GM18867 (cell line): ENCODE measurements around the gene SLC7A6.
A peak's percentile ranks its signal among the peaks of the same experiment; 100 is the strongest.

Source experiments
- ATAC-seq: cut with Tn5 transposase; IDR thresholded peaks from one replicate; pipeline ENCODE4 v1.9.1; 2021; ENCODE audit warnings: mild to moderate bottlenecking, moderate library complexity; ENCODE audit not compliant: unreplicated experiment

SLC7A6 gene

DNA sequence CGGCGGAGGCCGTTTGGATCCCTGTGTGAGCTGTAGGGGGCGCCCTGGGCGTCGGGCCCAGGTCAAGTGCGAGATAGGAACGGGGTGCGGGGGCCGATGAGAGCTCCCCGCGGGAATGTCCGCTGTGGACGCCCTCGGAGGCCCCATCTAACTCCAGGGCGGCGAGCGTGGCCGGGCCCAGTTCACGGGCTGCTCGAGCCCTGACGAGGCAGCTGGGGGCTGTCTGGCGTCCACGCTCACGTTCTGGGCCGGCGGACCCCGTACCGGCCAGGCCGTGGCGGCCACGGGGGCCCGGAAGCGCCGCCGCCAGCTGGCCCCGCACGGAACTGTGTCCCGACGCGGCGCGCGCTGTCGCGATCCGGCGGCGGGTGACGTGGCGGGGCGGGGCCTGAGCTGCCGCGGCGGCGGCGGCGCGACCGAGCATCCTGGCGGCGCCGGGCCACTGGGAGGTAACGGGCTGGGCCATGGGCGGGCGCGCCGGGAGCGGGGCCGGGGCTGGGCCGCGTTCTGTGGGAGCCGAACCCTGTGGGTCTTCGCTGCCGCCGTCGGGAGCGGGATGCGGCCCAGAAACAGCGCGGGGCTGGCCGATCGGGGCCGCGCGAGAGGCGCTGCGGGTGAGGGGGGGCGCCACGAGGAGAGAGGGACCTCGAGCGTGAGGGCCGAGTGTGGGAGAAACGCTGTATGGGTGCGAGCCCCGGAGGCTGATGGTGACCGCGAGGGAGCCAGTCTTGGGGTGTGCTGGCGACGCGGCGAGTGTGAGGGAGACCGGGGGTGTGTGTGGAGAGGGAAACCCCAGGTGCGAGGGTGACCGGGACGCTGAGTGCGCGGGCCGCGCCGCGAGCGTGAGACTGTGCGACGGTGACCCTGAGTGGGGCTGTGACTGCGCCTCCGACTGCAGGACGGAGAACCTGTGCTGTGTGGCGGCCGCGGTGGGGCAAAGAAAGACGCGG, at the start of gene SLC7A6:
Gene SLC7A6, plus strand, starts transcription at position 399 of the 950 bp plus-strand sequence. CDS start 10,201 bp downstream, outside the sequence.
- peak; percentile 64 for ATAC-seq

DNA sequence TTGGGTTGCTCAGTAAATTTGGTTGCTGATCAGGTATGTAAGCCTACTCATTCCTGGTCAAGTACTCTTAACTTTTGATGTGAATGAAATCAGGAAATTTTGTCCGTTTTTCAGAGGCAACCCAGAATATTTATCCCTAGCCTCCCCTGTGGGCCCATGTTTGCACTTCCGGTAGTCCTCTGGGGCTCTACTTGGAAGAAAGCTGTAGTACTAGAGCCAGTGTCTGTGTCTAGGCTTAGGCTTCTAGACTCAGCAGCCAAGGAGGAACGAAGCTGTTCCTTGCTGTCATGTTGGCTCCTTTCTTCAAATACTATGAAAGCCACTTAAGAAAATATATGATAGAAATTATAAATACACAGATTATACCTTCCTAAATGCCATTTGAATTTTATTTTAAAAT, 49.6 kb upstream of the SLC7A6 start:
- no peak for ATAC-seq

DNA sequence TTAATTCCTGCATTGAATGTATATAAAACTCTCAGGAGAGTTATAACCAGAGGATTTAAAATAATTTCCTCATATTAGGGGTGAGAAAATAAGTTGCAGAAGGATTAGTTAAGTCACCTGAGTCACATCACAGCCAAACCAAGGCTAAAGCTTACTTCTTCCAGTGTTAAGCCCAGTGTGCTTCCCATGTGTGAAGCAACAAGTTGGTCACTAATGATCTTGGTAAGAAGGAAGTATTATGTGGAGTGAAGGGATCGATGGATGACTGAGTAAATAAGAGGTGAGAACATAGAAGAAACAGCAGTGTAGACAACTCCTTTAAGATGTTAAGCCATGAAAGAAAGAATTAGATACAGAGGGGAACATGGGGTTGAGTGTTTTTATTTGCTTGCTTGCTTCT, 49.0 kb upstream of the SLC7A6 start:
- ATAC-seq = no peak

DNA sequence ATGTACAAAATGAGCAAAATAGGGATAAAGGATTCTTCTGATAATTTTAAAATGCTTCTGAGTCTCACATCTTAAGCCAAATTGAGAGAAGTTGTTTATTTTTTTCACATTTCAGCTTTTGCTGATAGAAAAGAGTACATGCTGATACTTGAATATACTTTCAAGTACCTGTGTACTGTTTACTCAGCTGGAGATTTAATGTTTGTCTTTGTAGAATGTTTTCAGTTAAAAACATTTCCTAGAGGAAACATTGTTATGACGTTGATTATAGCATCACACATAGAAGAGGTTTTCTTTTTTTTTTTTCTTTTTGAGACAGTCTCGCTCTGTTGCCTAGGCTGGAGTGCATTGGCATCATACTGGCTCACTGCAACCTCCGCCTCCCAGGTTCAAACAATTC, 48.1 kb upstream of the SLC7A6 start:
- no peak for ATAC-seq

DNA sequence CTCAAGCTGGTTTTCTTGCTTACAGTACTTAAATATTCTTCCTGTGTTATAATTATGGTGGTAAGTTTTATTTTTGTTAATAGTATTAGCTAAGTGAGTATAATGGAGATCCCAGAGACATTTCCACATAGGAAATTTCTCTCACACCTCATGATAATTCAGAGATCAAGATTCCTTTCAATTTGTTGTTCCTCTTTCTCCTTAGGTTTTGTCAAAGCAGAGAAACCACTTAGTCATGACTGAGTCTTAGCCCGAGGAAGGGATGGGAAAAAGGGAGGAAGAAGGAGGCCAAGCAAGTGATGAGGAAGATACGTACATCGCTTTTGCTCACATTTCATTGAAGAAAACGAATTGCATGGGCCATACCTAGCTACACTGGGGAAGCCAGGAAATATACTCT, 46.8 kb upstream of the SLC7A6 start:
- ATAC-seq = no peak

DNA sequence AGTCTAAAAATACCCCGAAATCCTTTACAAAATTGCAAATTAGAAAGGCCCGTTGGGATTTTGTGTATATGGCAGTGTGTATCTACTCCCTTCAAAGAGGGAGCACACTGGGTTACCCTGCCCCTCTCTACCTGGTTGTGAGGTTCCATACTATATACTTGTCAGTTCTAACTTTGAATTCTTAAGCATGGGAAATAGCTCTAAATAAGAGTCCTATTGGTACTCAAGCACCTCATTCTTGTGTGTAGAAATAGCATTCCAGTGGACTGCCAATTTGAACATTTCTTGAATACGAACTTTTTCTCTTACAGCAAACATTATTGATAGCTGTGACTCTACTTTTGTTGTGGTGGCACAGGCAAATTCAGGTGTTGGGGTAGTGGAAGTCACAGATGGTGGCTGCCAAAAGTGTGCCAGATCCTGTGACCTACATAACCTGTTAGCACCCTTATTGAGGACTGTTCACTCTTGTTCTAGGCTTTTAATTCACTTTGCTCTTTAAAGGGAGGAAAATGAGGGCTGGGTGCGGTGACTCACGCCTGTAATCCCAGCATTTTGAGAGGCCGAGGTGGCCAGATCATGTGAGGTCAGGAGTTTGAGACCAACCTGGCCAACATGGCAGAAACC, 44.5 kb upstream of the SLC7A6 start:
- ATAC-seq = no peak

DNA sequence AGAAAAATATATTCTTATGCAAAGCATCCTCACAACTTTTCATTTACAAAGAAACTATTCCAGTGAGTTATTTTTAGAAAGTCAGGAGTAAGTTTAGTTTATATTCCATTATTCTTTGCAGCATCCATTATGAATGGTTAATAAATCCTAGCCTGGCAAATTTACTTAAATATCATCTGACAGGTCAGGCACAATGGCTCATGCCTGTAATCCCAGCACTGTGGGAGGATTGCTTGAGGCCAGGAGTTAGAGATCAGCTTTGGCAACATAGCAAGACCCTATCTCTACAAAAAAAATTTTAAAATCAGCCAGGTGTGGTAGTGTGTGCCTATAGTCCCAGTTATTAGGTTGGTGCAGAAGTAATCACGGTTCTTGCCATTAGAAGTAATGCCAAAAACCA, 41.3 kb upstream of the SLC7A6 start:
- ATAC-seq = no peak

DNA sequence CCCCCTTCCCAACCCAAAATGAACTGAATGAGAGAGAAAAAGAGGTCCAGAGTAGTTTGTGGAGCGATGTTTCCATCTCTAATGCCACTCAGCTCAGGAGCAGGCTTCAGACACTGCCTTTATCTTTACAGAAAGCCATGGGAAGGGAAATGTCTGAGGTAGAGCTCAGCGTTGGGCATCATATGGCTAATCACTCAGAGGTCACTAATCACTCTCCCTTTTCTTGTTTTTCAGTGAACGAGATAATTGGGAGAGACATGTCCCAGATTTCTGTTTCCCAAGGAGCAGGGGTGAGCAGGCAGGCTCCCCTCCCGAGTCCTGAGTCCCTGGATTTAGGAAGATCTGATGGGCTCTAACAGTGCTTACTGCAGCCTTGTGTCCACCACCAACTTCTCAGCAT, 38.2 kb upstream of the SLC7A6 start:
- no peak for ATAC-seq

DNA sequence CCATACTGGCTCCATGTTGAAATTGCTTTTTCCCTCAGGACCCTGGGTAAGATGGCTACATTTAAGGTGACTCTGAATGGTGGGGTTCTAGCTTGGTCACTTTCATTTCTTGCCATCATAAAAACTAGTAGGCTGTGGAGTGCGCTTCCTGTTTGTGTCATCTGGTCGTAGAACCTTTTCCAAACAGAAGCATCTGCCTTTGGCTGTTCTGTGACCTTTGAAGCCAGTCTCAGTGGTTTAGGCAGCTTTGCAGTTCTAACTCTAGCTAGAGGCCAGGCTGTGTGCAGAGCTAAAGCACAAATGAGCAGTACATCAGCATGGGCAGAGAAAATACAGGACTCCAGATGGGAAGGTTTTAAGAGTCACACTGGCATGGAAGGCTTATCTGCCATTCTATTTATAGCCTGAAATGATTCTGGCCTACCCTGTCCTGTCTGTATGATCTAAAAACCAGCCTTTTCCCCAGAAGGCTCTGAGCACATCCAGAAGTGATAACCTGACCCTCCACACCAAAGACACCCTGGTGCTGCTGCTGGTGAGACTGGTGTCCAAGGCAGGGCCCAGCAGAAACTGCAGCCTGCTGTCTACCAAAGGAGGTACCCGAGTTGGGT, 37.0 kb upstream of the SLC7A6 start:
- ATAC-seq = no peak

DNA sequence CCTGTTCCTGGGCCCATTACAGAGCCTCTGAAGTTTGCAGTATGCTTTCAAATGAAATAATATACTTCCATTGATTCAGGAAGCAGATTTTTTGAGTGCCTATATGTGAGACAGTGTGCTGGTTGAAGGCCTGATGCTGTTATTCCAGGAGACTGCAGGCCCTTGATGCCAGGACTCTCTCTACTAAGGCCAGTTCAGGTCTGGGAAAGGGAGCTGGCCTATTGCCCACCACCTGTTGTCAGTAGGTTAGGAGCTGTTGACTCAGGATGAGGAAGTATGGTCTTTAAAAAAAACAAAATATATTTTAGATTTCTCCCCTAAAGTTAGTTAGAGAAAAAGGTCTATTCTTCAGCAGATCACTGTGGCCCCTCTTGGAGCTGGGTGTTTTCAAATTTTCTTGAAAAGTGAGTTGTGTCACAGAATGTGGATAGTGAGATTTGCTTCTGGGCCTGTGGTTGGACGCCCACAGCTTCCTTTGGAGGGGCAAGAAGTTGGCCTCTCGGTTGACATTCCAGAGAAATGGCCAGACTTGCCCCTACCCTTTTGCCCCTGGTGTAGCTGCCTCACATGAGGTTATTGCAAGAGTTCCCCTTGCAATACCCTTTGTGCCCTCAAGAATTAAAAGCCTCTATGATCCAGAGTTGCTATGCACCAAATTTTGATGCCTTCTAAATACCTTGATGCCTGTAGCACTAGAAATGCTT, 36.3 kb upstream of the SLC7A6 start:
- ATAC-seq = no peak

DNA sequence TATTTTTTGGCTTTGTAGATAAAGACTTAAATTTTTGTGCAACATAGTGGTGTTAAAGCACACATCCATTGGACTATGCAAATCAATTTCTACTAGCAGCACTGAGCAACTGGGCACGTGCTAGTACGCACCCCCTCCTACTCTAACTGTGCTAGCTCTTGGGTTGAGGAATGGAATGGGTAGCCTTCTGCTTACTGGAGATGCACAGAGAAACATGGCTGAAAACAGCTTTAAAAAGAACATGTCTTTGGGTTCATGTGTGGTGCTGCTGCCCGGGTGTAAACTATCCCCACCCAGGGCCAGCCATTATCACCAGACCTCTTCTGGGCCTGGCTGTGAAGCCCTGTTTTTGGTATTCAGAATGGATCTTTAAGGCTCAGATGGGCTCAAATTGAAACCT, 35.7 kb upstream of the SLC7A6 start:
- no peak for ATAC-seq

DNA sequence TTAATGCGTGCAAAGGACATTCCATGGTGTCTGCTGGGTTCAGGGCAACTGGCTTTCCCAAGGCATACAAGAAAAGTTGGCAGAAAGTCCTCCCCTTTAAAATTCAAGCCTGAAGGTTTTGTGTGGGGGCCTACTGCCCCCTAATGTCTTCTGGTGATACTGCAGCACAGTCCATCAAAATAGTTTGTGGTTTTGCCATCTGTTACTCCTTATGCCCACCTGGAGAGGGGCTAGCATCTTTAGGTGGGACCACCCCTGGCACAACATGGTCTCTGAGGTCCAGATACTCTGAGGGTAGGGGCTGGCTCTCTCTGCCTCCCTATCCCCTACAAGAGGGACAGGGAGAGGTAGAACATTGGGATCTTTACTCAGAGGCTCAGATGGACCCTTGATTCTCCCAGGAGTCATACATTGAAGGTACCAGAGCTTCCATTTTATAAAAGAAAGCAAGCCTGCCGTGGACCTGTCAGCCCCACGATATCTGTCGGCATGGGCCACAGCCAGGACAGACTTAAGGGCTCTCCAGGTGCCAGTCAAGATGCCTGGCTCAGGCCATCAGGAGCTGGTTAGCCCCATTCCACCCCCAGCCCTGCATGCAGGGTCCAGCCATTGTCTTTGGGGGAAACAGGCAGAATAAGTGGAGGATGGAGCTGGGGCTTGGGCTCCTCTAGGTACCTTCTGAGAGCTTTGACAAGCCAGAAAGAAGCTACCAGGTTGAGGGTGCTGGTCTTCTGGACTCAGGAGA, 34.7 kb upstream of the SLC7A6 start:
- no peak for ATAC-seq

DNA sequence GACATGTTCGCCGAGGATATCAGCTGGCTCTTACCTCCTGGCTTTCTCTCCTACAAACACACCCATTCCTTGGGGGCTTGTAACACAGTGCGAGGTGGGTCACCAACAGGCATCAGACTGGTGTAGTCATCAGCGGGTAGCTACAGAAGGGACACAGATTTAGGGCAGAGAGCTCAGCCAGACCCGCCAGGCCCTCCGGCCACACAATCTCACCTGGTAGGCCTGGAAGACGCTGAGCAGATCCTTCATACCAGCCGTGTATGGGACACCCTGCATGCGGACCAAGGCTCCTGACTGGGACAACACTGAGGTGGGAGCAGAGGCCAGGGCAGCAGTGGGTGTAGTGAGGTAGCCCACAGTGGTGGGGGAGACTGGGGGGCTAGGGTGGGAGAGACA, 34.2 kb upstream of the SLC7A6 start:
- no peak for ATAC-seq

DNA sequence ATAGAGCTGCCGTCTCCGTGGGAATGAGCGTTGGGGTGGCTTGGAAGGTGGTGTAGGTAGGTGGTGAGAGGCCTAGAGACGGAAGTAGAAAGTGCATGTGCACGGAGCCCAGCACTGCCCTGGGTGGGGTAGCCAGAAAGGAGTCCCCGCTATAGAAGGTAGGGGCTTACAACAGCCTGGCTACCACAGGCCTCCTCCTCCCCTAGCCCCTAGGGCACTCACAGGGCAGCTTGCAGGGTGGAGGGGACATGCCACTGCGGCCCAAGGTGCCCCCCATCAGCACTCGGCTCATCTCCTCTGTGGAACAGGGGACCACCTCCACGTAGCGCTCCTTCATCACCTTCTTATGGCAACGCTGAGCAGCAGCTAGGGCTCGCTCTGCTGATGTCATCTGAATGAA, 33.4 kb upstream of the SLC7A6 start:
- ATAC-seq = no peak

DNA sequence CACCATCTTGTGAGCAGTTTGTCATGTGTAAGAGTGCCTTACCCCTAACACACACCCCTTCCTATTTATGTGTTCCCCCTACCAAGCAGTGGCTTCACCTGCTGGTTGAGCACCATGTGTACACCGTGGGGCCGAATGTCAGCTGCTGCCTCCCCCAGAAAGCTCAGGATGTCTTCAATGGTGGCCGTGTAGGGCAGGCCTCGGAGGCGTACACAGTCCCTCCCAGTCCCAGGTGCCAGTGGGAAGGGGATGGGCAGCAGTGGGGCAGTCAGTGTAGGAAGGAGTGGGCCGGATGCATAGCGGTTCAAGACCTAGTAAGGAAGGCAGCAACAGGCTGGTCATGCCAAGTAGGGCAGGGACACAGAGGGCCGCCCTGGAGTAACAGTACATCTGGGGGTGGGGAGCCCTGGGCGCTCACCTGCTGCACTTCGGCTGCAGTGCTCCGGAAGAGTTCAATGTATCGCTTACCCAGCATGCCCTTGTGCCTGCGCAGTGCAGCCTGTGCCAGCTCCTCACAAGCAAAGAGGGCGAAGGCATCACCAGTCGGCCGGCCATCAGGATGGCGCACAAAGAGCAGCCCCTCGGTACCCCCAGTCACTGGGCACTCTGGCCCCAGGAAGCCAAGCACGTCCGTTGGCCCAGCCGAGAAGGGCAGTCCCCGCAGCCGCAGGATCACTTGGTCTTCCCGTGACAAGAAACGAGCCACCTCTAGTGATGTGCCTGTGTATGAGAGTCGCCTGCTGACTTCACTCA, 32.8 kb upstream of the SLC7A6 start:
- no peak for ATAC-seq

DNA sequence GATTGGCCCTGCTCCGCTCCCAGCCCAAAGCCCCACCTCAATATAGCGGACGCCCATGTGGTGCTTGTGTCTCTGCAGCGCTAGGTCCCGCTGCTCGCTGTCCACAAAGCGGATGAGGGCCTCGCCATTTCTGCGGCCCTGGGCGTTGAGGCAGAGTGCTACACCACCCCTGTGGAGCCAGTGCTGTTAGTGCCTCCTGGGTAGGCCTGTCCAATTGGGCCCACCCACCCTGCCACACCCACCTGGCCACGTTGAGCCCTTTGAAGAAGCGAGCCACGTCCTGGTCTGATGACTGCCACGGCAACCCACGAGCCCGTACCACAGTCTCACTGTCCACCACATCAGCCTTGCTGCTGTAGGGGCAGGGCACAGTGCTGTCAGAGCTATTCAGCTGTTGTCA, 32.0 kb upstream of the SLC7A6 start:
- ATAC-seq = no peak

DNA sequence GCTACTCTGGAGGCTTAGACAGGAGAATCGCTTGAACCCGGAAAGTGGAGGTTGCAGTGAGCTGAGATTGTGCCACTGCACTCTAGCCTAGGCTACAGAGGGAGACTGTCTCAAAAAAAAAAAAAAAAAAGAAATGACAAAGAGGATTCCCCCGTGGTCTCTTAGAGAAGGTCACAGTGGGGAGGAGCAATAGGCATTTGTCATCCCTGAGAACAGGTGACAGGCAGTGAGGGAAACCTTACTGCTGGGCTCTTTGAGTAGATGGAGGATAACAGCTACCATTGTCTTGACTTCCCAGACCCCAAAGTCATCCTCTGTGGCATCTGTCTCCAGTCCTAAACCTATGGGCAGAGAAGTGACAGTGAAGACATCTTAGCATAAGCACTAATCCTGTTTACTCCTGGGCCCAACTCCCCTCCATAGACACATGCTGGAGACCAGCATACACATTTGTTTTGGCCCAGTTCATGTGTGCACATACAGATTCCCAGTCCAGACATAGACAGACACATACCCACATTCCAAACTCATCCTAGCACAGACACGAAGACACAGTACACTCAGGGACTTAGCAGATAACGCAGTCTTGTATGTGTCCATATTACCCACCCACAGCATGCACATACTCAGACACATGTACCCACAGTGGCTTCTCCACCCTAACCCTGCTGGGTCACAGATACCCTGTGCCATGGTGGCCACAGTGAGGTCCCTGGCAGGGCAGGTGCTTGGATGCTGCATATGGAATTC, 31.1 kb upstream of the SLC7A6 start:
- ATAC-seq = no peak

DNA sequence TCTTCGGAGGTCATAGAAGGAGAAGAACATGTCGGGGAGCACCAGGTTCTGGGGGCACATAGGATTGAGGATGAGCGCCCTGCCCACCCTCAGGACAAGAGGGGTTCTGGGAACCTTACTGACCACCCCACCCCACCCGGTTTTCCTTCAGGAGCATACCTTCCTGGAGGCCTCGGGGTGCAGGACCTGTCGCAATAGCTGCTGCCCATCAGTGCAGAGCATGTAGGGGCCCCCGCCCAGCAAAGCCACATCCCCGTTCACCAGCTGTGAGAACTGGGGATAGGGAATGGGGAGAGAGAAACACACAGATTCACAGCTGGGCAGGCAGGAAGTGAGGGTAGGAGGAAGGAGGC, 30.5 kb upstream of the SLC7A6 start:
- ATAC-seq = no peak
